Gastrocnemius medialis (tissue), 4 donors: ENCODE data around the gene NEK8.

Experiments used
- CTCF ChIP-seq, 5 experiments: fragments of 450-650 bp in 3 of 5; fragments of 200-600 bp in 2 of 5; sonication (generic) in 2 of 5; IDR thresholded peaks in 4 of 5; conservative IDR thresholded peaks in 1 of 5; 1 replicate in 4 of 5; 2 replicates in 1 of 5; pipeline ENCODE4 v1.5.1; 2016 to 2019; ENCODE audit warnings: antibody characterized with exemption in 5 of 5, mild to moderate bottlenecking in 3 of 5, moderate library complexity in 3 of 5
- POLR2A ChIP-seq, 2 donors: fragments of 450-650 bp; IDR thresholded peaks; one replicate each; pipeline ENCODE4 v1.6.1; 2017; ENCODE audit warnings: antibody characterized with exemption in 2 of 2, mild to moderate bottlenecking in 2 of 2, moderate library complexity in 2 of 2

GRCh38 chr17:28748852-28749515 lies 20.4 kb downstream of the NEK8 start:
- no peak for TF ChIP-seq POLR2A (IDR thresholded peaks at IDR 0.05)
- TF ChIP-seq CTCF (IDR thresholded peaks at IDR 0.05 in 4 of 5, conservative IDR thresholded peaks at IDR 0.05 in 1 of 5), result no peak
